IMR-90 (cell line): ENCODE results near the gene COL15A1. TPM values are rescaled to one million over a fixed set of nuclear protein-coding genes. Genes with fewer than 3 reads are reported as not detected.

Experiments
- ATAC-seq: fragments of 200-7000 bp; cut with Tn5 transposase; 2 replicates; pipeline ENCODE4 v1.9.1; 2020; ENCODE audit warnings: low read depth, mild to moderate bottlenecking, moderate library complexity
- BruUV-seq: library from RNA; stranded (reverse); fragments of 400-500 nt; replicated peaks from 2 replicates; lab custom pipeline; 2021; lab: Mats Ljungman, UMichigan
- CTCF ChIA-PET: fragments of 300-600 bp; formaldehyde crosslinking; extraction: SDS; loops from one replicate; lab custom pipeline; 2021; ENCODE audit warnings: antibody characterized with exemption; lab: Yijun Ruan, JAX
- POLR2A ChIA-PET: fragments of 300-600 bp; sonication (Branson Sonifier 250); formaldehyde crosslinking; loops from one replicate; lab custom pipeline; 2022; ENCODE audit warnings: antibody characterized with exemption; ENCODE audit not compliant: unreplicated experiment; lab: Charles Lee
- DNase-seq: peaks from one replicate; pipeline ENCODE4 v3.0.0; 2013
- H2AFZ ChIP-seq: replicated peaks from 2 replicates; pipeline ENCODE3; 2013; ENCODE audit warnings: low read length, mild to moderate bottlenecking; ENCODE audit not compliant: poor library complexity
- H2AK5ac ChIP-seq: 2 replicates; pipeline ENCODE4 v1.6.1; 2013; ENCODE audit warnings: low read depth, low read length, inconsistent platforms
- H2AK9ac ChIP-seq: replicated peaks from 2 replicates; pipeline ENCODE3; 2013; ENCODE audit warnings: mild to moderate bottlenecking, low read depth, low read length, moderate library complexity; ENCODE audit not compliant: poor library complexity
- H2BK120ac ChIP-seq: 2 replicates; pipeline ENCODE4 v1.6.1; 2013; ENCODE audit warnings: low read depth, low read length, inconsistent platforms
- H2BK15ac ChIP-seq: 3 replicates; pipeline ENCODE4 v1.6.1; 2013; ENCODE audit warnings: low read depth, low read length, inconsistent platforms
- H2BK20ac ChIP-seq: 2 replicates; pipeline ENCODE4 v1.6.1; 2013; ENCODE audit warnings: low read depth, mild to moderate bottlenecking, inconsistent platforms, low read length, moderate library complexity
- H2BK5ac ChIP-seq: 2 replicates; pipeline ENCODE4 v1.6.1; 2013; ENCODE audit warnings: mild to moderate bottlenecking, low read depth, low read length, inconsistent platforms; ENCODE audit not compliant: poor library complexity, severe bottlenecking
- H3K14ac ChIP-seq: replicated peaks from 2 replicates; pipeline ENCODE4 v1.6.1; 2013; ENCODE audit warnings: low read depth, low read length, inconsistent platforms
- H3K18ac ChIP-seq: 2 replicates; pipeline ENCODE4 v1.6.1; 2013; ENCODE audit warnings: low read depth, low read length, control low read depth
- H3K23ac ChIP-seq: 2 replicates; pipeline ENCODE4 v1.6.1; 2013; ENCODE audit warnings: low read depth, low read length, inconsistent platforms
- H3K27ac ChIP-seq: 2 replicates; pipeline ENCODE4 v1.5.1; 2013; ENCODE audit warnings: mild to moderate bottlenecking, control low read depth, low read length; ENCODE audit not compliant: insufficient read depth
- H3K27me3 ChIP-seq: 2 replicates; pipeline ENCODE4 v1.6.1; 2013; ENCODE audit warnings: low read length; ENCODE audit not compliant: control insufficient read depth, insufficient read depth
- H3K36me3 ChIP-seq: 2 replicates; pipeline ENCODE4 v1.6.1; 2013; ENCODE audit warnings: low read length, mixed read lengths; ENCODE audit not compliant: control insufficient read depth, insufficient read depth
- H3K4ac ChIP-seq: 2 replicates; pipeline ENCODE4 v1.6.1; 2013; ENCODE audit warnings: low read depth, low read length, inconsistent platforms
- H3K4me1 ChIP-seq: 2 replicates; pipeline ENCODE4 v1.6.1; 2013; ENCODE audit warnings: low read length, mixed read lengths; ENCODE audit not compliant: control insufficient read depth, insufficient read depth
- H3K4me2 ChIP-seq: 2 replicates; pipeline ENCODE4 v1.6.1; 2013; ENCODE audit warnings: low read depth, mild to moderate bottlenecking, control low read depth, low read length, moderate library complexity
- H3K4me3 ChIP-seq: 2 replicates; pipeline ENCODE4 v1.5.1; 2013; ENCODE audit warnings: low read depth, mild to moderate bottlenecking, control low read depth, low read length, moderate library complexity; ENCODE audit not compliant: insufficient read depth
- H3K56ac ChIP-seq: 2 replicates; pipeline ENCODE4 v1.6.1; 2013; ENCODE audit warnings: low read length, inconsistent platforms; ENCODE audit not compliant: insufficient read depth; ENCODE audit errors: extremely low read depth
- H3K79me1 ChIP-seq, 2 experiments: 2 replicates each; pipeline ENCODE4 v1.6.1; 2013; ENCODE audit warnings: low read length in 2 of 2, inconsistent platforms in 1 of 2, low read depth in 1 of 2
- H3K9ac ChIP-seq: 2 replicates; pipeline ENCODE4 v1.6.1; 2013; ENCODE audit warnings: low read depth, low read length, control low read depth
- H3K9me1 ChIP-seq: 2 replicates; pipeline ENCODE4 v1.6.1; 2013; ENCODE audit warnings: low read length, inconsistent platforms; ENCODE audit not compliant: insufficient read depth
- H3K9me3 ChIP-seq: 2 replicates; pipeline ENCODE4 v1.6.1; 2013; ENCODE audit warnings: low read length; ENCODE audit not compliant: control insufficient read depth, insufficient read depth
- H4K20me1 ChIP-seq: 2 replicates; pipeline ENCODE4 v1.6.1; 2013; ENCODE audit warnings: low read length, inconsistent platforms; ENCODE audit not compliant: insufficient read depth
- H4K5ac ChIP-seq: 2 replicates; pipeline ENCODE4 v1.6.1; 2013; ENCODE audit warnings: mild to moderate bottlenecking, low read depth, low read length, control low read depth
- H4K8ac ChIP-seq, 2 experiments: 2 replicates each; pipeline ENCODE4 v1.6.1; 2013; ENCODE audit warnings: low read depth in 2 of 2, low read length in 2 of 2, control low read depth in 1 of 2, inconsistent platforms in 1 of 2
- H4K91ac ChIP-seq: 2 replicates; pipeline ENCODE4 v1.6.1; 2013; ENCODE audit warnings: low read depth, low read length, inconsistent platforms; ENCODE audit not compliant: insufficient read depth
- BHLHE40 ChIP-seq: fragments of 150-350 bp; IDR thresholded peaks from 2 replicates; pipeline ENCODE4 v1.6.1; 2016; ENCODE audit warnings: mild to moderate bottlenecking, low read depth, low read length
- FOS ChIP-seq: fragments of 150-350 bp; IDR thresholded peaks from 2 replicates; pipeline ENCODE4 v1.6.1; 2016; ENCODE audit warnings: low read depth, low read length
- MAFK ChIP-seq: IDR thresholded peaks from 2 replicates; pipeline ENCODE4 v1.6.1; 2012; ENCODE audit warnings: low read depth, low read length, improper control_type of control experiment
- POLR2A ChIP-seq: IDR thresholded peaks from 2 replicates; pipeline ENCODE4 v1.6.1; 2012; ENCODE audit warnings: mild to moderate bottlenecking, low read depth, low read length
- RCOR1 ChIP-seq: IDR thresholded peaks from 2 replicates; pipeline ENCODE4 v1.6.1; 2012; ENCODE audit warnings: mild to moderate bottlenecking, low read length, improper control_type of control experiment; ENCODE audit not compliant: insufficient replicate concordance
- RFX5 ChIP-seq: IDR thresholded peaks from 2 replicates; pipeline ENCODE4 v1.8.0; 2012; ENCODE audit warnings: low read depth, mild to moderate bottlenecking, low read length, moderate library complexity
- SMC3 ChIP-seq: fragments of 150-350 bp; IDR thresholded peaks from 2 replicates; pipeline ENCODE4 v1.6.1; 2016; ENCODE audit warnings: low read depth, mild to moderate bottlenecking, antibody characterized with exemption, low read length, moderate library complexity
- WGBS, 2 experiments: methylation state at CpG; one replicate each; pipeline versions ENCODE4 v1.1.5 to v1.1.7; 2013; ENCODE audit warnings: missing lambda C conversion rate in 2 of 2; ENCODE audit not compliant: insufficient read length in 1 of 2; ENCODE audit errors: extremely low coverage in 2 of 2; 5-methylcytosine and 5-hydroxymethylcytosine counted together
- dilution Hi-C: fragments of 300-500 bp; cut with HindIII; formaldehyde crosslinking; loops from one replicate; pipeline ENCODE4 v1.14.3; 2018; ENCODE audit warnings: low sequenced_read_pairs; ENCODE audit not compliant: unreplicated experiment
- in situ Hi-C: fragments of 300-500 bp; cut with MboI; formaldehyde crosslinking; loops from 3 replicates; pipeline ENCODE4 v1.14.3; 2019; ENCODE audit warnings: low sequenced_read_pairs, inconsistent platforms, mixed read lengths
- intact Hi-C: fragments of 100-400 bp; cut with micrococcal nuclease; formaldehyde crosslinking; loops from 2 replicates; pipeline ENCODE4 v1.10.0; 2022
- polyA plus RNA-seq, 3 experiments: library from polyadenylated mRNA; depleted of rRNA; stranded (reverse); fragments of >200 nt; gene quantifications; 2 replicates each; pipeline ENCODE4 v1.2.3, GENCODE V29; 2012; ENCODE audit warnings: low replicate concordance in 1 of 3
- total RNA-seq: library from RNA; depleted of rRNA; stranded (reverse); fragments of >200 nt; gene quantifications from 2 replicates; pipeline ENCODE4 v1.2.3, GENCODE V29; 2012
- TF ChIP-seq, protein P1 (sequence below): fragments of 150-350 bp; IDR thresholded peaks from 2 replicates; pipeline ENCODE4 v1.6.1; 2017; ENCODE audit warnings: mild to moderate bottlenecking, antibody characterized with exemption, low read length, low read depth
- TF ChIP-seq, protein P2 (sequence below): conservative IDR thresholded peaks from 2 replicates; pipeline ENCODE4 v1.5.1; 2012; ENCODE audit warnings: mild to moderate bottlenecking, low read depth, low read length, improper control_type of control experiment

COL15A1 gene
- total and polyA plus RNA-seq, 2 of the 4 experiments (the other 2 are of a cell fraction), result 2.2 to 3.7 TPM

DNA sequence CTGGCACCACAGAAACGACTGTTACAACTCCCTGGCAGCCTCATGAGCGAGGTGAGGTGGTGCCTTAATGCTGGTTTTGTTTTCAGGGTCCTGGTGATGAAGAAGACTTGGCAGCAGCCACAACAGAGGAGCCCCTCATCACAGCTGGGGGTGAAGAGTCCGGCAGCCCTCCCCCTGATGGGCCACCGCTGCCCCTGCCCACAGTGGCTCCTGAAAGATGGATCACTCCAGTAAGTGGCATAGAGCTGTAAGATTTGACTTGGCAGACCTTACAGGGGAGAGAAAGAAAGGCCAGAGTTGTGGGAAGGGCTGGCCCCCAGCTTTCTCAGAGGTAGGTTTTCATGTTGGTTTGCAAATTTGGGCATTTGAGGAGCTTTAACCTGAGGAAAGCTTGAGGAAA, 72.2 kb downstream of the COL15A1 start:
- DNase-seq (no peak), ATAC-seq (no peak)
- Histone ChIP-seq H4K20me1 (peaks cover 6% of the 10 kb centered on the region; the same call in 1 of the 2 replicates), H3K27me3 (no peaks in the 10 kb centered on the region), H3K18ac (no peak overlapping the region; the same call in 1 of the 2 replicates), H4K8ac (no peak overlapping the region), H3K9ac (no peak overlapping the region), H3K9me3 (no peaks in the 10 kb centered on the region), H3K4ac (peak overlapping the region; percentile 35; the same call in 1 of the 2 replicates), H2BK120ac (peak overlapping the region; percentile 21; the same call in 1 of the 2 replicates), H4K91ac (peak overlapping the region; percentile 57), H3K4me2 (no peak overlapping the region), H3K56ac (no peak overlapping the region), H2BK20ac (no peak overlapping the region), H3K14ac (no peak overlapping the region), H3K23ac (no peak overlapping the region), H2BK15ac (peak overlapping the region; percentile 93; the same call in 1 of the 3 replicates), H3K36me3 (peaks cover 32% of the 10 kb centered on the region), H2AFZ (no peak overlapping the region), H3K4me1 (peaks cover 16% of the 10 kb centered on the region), H2AK9ac (no peak overlapping the region), H3K79me1 (peaks cover 0 to 13% of the 10 kb centered on the region in 2 experiments; a peak in 3 of 4 replicates), H2BK5ac (no peak overlapping the region), H2AK5ac (peak overlapping the region; percentile 85; the same call in 1 of the 2 replicates), H3K27ac (no peak overlapping the region), H3K4me3 (no peak overlapping the region), H3K9me1 (peaks cover 20% of the 10 kb centered on the region), H4K5ac (no peak overlapping the region)
- intact Hi-C loops (loop anchor here (5.0 kb wide), 1 partner anchor 91 kb away; the partner anchor contains the start of gene TGFBR1), in situ Hi-C loops (loop anchor here (5.0 kb wide), 1 partner anchor 121 kb away; no protein-coding TSS in a partner anchor), dilution Hi-C loops (no loop called here)
- ChIA-PET CTCF (no interaction called here), POLR2A (no interaction called here)
- TF ChIP-seq, protein P1, sequence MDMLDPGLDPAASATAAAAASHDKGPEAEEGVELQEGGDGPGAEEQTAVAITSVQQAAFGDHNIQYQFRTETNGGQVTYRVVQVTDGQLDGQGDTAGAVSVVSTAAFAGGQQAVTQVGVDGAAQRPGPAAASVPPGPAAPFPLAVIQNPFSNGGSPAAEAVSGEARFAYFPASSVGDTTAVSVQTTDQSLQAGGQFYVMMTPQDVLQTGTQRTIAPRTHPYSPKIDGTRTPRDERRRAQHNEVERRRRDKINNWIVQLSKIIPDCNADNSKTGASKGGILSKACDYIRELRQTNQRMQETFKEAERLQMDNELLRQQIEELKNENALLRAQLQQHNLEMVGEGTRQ, result no peak
- TF ChIP-seq SMC3 (no peak), POLR2A (no peak), FOS (no peak), BHLHE40 (no peak), RCOR1 (no peak), RFX5 (no peak), MAFK (no peak)
- TF ChIP-seq, protein P2, sequence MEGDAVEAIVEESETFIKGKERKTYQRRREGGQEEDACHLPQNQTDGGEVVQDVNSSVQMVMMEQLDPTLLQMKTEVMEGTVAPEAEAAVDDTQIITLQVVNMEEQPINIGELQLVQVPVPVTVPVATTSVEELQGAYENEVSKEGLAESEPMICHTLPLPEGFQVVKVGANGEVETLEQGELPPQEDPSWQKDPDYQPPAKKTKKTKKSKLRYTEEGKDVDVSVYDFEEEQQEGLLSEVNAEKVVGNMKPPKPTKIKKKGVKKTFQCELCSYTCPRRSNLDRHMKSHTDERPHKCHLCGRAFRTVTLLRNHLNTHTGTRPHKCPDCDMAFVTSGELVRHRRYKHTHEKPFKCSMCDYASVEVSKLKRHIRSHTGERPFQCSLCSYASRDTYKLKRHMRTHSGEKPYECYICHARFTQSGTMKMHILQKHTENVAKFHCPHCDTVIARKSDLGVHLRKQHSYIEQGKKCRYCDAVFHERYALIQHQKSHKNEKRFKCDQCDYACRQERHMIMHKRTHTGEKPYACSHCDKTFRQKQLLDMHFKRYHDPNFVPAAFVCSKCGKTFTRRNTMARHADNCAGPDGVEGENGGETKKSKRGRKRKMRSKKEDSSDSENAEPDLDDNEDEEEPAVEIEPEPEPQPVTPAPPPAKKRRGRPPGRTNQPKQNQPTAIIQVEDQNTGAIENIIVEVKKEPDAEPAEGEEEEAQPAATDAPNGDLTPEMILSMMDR, result no peak
- no CpG with 5 or more reads among the region's 4 CpGs for WGBS, 2 experiments
- BruUV-seq, result no TSS peak
